Bronchial epithelial cell (primary cell): ENCODE measurements around the gene ASPG. TPM values are rescaled to one million over a fixed set of nuclear protein-coding genes. Genes with fewer than 3 reads are reported as not detected.

Source experiments
- DNase-seq: peaks from one replicate; pipeline ENCODE4 v3.0.0-alpha.2; 2010; ENCODE audit warnings: low read depth
- FAIRE-seq: peaks from 2 replicates; lab custom pipeline; 2011; peaks lifted over from hg19 to GRCh38; lab: Jason Lieb, UNC
- H3K27me3 ChIP-seq: 2 replicates; pipeline ENCODE4 v1.5.1; 2011; ENCODE audit warnings: low read length; ENCODE audit not compliant: control insufficient read depth, insufficient read depth
- H3K36me3 ChIP-seq: 2 replicates; pipeline ENCODE4 v1.5.1; 2011; ENCODE audit warnings: low read length; ENCODE audit not compliant: control insufficient read depth, insufficient read depth
- H3K4me3 ChIP-seq: 2 replicates; pipeline ENCODE4 v1.5.1; 2011; ENCODE audit warnings: mild to moderate bottlenecking, low read depth, low read length, control low read depth
- total RNA-seq: library from RNA; depleted of rRNA; stranded (reverse); fragments of >200 nt; gene quantifications from 2 replicates; pipeline ENCODE4 v1.2.1, GENCODE V29; 2014
- TF ChIP-seq, protein P1 (sequence below): IDR thresholded peaks from 2 replicates; pipeline ENCODE4 v1.5.1; 2011; ENCODE audit warnings: mild to moderate bottlenecking, moderate library complexity, low read length, control low read depth, inconsistent platforms; ENCODE audit not compliant: insufficient read depth, severe bottlenecking

The ASPG gene
- total RNA-seq, 1 donor from 2014 or later: 0.53 TPM

DNA sequence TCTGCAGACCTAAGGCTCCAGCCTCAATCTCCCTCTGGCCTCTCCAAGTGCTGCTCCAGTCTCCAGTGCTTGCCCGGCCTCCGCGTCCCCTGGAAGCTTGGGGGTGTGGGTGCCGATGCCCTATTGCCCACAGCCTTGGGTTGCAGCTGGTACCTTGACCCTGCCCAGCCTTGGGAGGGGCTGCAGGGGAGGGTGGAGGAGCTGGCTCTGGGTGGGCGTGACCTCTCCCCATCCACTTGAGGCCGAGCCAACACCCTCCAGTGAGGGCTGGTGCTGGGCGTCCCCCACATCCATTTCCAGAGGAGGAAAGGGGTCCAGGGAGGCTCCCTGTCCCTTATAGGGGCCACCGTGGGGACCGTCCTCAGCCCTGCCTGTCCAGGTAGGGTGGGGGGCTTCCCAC lies 77.0 kb downstream of the ASPG start:
- DNase-seq (no peak), FAIRE-seq (no peak)
- TF ChIP-seq, protein P1, sequence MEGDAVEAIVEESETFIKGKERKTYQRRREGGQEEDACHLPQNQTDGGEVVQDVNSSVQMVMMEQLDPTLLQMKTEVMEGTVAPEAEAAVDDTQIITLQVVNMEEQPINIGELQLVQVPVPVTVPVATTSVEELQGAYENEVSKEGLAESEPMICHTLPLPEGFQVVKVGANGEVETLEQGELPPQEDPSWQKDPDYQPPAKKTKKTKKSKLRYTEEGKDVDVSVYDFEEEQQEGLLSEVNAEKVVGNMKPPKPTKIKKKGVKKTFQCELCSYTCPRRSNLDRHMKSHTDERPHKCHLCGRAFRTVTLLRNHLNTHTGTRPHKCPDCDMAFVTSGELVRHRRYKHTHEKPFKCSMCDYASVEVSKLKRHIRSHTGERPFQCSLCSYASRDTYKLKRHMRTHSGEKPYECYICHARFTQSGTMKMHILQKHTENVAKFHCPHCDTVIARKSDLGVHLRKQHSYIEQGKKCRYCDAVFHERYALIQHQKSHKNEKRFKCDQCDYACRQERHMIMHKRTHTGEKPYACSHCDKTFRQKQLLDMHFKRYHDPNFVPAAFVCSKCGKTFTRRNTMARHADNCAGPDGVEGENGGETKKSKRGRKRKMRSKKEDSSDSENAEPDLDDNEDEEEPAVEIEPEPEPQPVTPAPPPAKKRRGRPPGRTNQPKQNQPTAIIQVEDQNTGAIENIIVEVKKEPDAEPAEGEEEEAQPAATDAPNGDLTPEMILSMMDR: no peak
- Histone ChIP-seq H3K27me3 (no peaks in the 10 kb centered on the region), H3K36me3 (no peaks in the 10 kb centered on the region), H3K4me3 (no peak overlapping the region)

DNA sequence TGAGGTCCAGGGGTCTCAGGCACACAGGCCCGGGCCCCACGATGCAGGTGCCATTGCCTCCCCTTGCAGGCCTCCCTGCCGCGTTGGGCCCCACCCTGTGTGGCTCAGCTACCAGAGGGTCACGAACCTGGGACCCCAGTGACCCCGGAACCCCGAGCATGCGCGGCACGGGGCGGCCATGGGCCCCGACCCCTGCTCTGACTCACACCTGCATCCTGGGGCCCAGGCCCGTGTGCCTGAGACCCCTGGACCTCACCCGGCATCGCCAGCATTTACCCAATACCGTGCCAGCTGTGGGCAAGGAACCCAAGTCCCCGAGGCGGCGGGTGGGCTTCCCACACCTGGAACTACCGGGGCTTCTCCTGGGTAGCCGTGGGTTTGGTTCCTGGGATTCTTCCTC lies 78.0 kb downstream of the ASPG start:
- Histone ChIP-seq H3K27me3 (no peaks in the 10 kb centered on the region), H3K4me3 (no peak overlapping the region), H3K36me3 (no peaks in the 10 kb centered on the region)
- FAIRE-seq: no peak
- no peak for DNase-seq
- TF ChIP-seq, protein P1: no peak

DNA sequence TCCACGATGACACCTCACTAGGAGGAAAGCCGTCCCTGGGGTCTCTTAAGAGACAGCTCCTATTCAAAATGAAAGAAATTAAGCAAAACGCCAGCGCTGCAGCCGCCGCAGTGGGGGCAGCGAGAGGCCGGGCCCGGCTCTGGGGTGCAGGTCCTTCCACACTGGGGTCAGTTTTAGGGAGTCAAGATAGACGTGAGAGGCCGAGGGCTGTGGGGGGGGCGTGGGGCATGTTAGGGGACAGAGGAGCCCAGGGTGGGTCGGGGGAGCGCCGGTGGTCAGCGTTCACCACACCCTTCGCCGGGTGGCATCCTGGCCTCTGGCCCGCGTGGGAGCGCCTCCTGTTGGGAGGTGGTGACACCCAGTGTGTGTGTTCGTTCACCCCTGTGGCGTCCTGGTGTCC lies 78.5 kb downstream of the ASPG start:
- no peak for FAIRE-seq
- DNase-seq: no peak
- TF ChIP-seq, protein P1: no peak
- Histone ChIP-seq H3K36me3 (no peaks in the 10 kb centered on the region), H3K27me3 (no peaks in the 10 kb centered on the region), H3K4me3 (no peak overlapping the region)

DNA sequence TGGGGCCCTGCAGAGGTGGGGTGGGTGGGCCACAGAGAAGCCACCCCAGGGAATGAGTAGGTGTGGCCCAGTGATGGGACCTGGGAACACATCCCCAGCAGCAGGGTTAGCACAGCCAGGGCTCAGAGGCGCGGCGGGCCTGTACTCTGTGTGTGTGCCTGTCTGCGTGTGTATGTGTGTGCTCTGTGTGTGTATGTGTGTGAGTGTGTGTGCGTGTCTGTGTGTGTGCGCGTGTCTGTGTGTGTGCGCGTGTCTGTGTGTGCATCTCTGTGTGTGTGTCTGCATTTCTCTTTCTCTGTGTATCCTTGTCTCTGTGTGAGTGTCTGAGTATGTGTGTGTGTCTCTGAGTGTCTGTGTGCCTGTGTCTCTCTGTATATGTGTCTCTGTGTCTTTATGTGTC lies 79.0 kb downstream of the ASPG start:
- Histone ChIP-seq H3K36me3 (no peaks in the 10 kb centered on the region), H3K27me3 (no peaks in the 10 kb centered on the region), H3K4me3 (no peak overlapping the region)
- DNase-seq (no peak), FAIRE-seq (peak; percentile 75)
- TF ChIP-seq, protein P1: no peak

Other genes with a start within 250 kb of the ASPG start
- gene PPP1R13B, start 238.1 kb upstream of the ASPG start, total RNA-seq: 4.2 and 7.3 TPM in 2 replicates
- 0.51 and 0.53 TPM in 2 replicates for gene TDRD9, start 157.2 kb upstream of the ASPG start, total RNA-seq
- gene RD3L, start 143.2 kb upstream of the ASPG start, total RNA-seq: not detected in 2 replicates
- 0.26 and 1.0 TPM in 2 replicates for gene KIF26A, start 52.9 kb downstream of the ASPG start, total RNA-seq